SH-SY5Y (cell line): ENCODE results near the gene APOC3.

Source experiments
- GATA2 ChIP-seq: IDR thresholded peaks from 2 replicates; pipeline ENCODE4 v1.6.1; 2011; ENCODE audit warnings: mild to moderate bottlenecking, low read depth, low read length
- GATA3 ChIP-seq: IDR thresholded peaks from 2 replicates; pipeline ENCODE4 v1.6.1; 2011; ENCODE audit warnings: low read depth, mild to moderate bottlenecking, low read length, moderate library complexity

GRCh38 chr11:116791002-116791812 lies 38.5 kb upstream of the APOC3 start:
- TF ChIP-seq GATA3 (no peak), GATA2 (no peak)
